K562 (cell line): Measurements from ENCODE around the gene FAM72B.
"Not testable (repeated sequence)": the region's sequence is repeated elsewhere in the genome, so short reads cannot be mapped to it uniquely, and the experiment has no call there.

ENCODE experiments used
- CHD1 ChIP-seq: fragments of 200-600 bp; sonication (generic); IDR thresholded peaks from one replicate; pipeline ENCODE4 v1.6.1; 2012; ENCODE audit warnings: mild to moderate bottlenecking, moderate library complexity, low read length, inconsistent platforms
- E4F1 ChIP-seq: fragments of 250-450 bp; sonication (Bioruptor Pico); IDR thresholded peaks from 2 replicates; pipeline ENCODE4 v1.5.0; 2021; ENCODE audit warnings: mild to moderate bottlenecking, borderline replicate concordance
- EZH2 ChIP-seq: IDR thresholded peaks from 2 replicates; pipeline ENCODE4 v1.6.1; 2012; ENCODE audit warnings: low read depth, mild to moderate bottlenecking, inconsistent platforms, low read length, borderline replicate concordance
- FOXM1 ChIP-seq, 2 experiments: fragments of 450-650 bp in 1 of 2; sonication (generic) in 1 of 2; formaldehyde crosslinking in 1 of 2; IDR thresholded peaks; 2 replicates each; pipeline versions ENCODE4 v1.6.1 to v1.9.0; 2017 to 2022; ENCODE audit warnings: low read depth in 2 of 2, mild to moderate bottlenecking in 2 of 2, missing genetic modification reagents in 1 of 2, moderate library complexity in 1 of 2
- JUND ChIP-seq, 2 experiments: IDR thresholded peaks; 2 replicates in 1 of 2; 3 replicates in 1 of 2; pipeline ENCODE4 v1.6.1; 2011; ENCODE audit warnings: borderline replicate concordance in 2 of 2, low read depth in 2 of 2, low read length in 2 of 2, improper control_type of control experiment in 1 of 2, missing biosample characterization in 1 of 2, missing genetic modification characterization in 1 of 2, missing genetic modification reagents in 1 of 2
- NR2F6 ChIP-seq: fragments of 450-650 bp; formaldehyde crosslinking; IDR thresholded peaks from 2 replicates; pipeline ENCODE4 v1.4.0; 2020; ENCODE audit warnings: mild to moderate bottlenecking
- POLR2AphosphoS5 ChIP-seq: IDR thresholded peaks from 2 replicates; pipeline ENCODE4 v1.6.1; 2011; ENCODE audit warnings: mild to moderate bottlenecking, low read depth, low read length, moderate library complexity; ENCODE audit not compliant: control insufficient read depth, insufficient read depth
- RBFOX2 ChIP-seq: fragments of 200-400 bp; formaldehyde crosslinking; IDR thresholded peaks from 2 replicates; pipeline ENCODE4 v1.6.1; 2017; ENCODE audit warnings: low read depth, mild to moderate bottlenecking, low read length, moderate library complexity
- REST ChIP-seq, 2 experiments: fragments of 450-650 bp; formaldehyde crosslinking in 1 of 2; IDR thresholded peaks; 2 replicates each; pipeline versions ENCODE4 v1.4.0 to v1.6.1; 2014 to 2020; ENCODE audit warnings: mild to moderate bottlenecking in 2 of 2, borderline replicate concordance in 1 of 2, low read depth in 1 of 2
- SMAD2 ChIP-seq: fragments of 150-350 bp; IDR thresholded peaks from 2 replicates; pipeline ENCODE4 v1.6.1; 2014; ENCODE audit warnings: low read depth, mild to moderate bottlenecking, low read length
- ZNF398 ChIP-seq: fragments of 250-450 bp; sonication (Bioruptor Pico); IDR thresholded peaks from 2 replicates; pipeline ENCODE4 v1.8.0; 2021; ENCODE audit warnings: moderate library complexity, mild to moderate bottlenecking, inconsistent platforms

- TF ChIP-seq CHD1; JUND (IDR thresholded peaks at IDR 0.05; ENCODE audit: borderline replicate concordance, low read depth, low read length); JUND (tag; IDR thresholded peaks at IDR 0.05; ENCODE audit: borderline replicate concordance, low read depth, low read length); EZH2; SMAD2; RBFOX2; E4F1 (CRISPR knock-in tag); ZNF398; REST (IDR thresholded peaks at IDR 0.05; ENCODE audit: borderline replicate concordance); REST (CRISPR knock-in tag; IDR thresholded peaks at IDR 0.05; ENCODE audit: low read depth); POLR2AphosphoS5; FOXM1 (IDR thresholded peaks at IDR 0.05; ENCODE audit: low read depth); FOXM1 (CRISPR knock-in tag; IDR thresholded peaks at IDR 0.05; ENCODE audit: low read depth); NR2F6 (CRISPR knock-in tag): not testable (repeated sequence)
Observed at GRCh38 chr1:121165296-121165695, 18.8 kb downstream of the FAM72B start.
